ENCODE measurements around the gene BCAS3. TPM values are rescaled to one million over a fixed set of nuclear protein-coding genes. Genes with fewer than 3 reads are reported as not detected.

Gene BCAS3
- total RNA-seq, 1 donor from 2014 or later = 29.6 TPM

DNA sequence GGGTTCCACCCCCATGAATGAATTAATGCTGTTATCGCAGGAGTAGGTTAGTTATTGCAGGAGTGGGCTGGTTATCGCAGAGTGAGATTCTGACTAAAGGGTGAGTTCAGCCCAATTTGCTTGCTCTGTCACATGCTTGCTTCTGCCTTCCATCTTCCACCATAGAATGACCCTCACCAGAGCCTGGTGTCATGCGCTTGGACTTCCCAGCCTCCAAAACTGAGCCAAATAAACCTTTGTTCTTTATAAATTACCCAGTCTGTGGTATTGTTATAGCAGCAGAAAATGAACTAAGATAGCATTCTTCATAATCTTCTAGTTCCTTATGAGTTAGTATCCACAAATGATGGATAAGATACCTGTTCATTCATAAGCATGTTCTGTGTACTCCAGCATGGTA, 486.9 kb downstream of the BCAS3 start:
- intact Hi-C loops (cut with DNase I) = no loop called here
- TF ChIP-seq, protein P1, sequence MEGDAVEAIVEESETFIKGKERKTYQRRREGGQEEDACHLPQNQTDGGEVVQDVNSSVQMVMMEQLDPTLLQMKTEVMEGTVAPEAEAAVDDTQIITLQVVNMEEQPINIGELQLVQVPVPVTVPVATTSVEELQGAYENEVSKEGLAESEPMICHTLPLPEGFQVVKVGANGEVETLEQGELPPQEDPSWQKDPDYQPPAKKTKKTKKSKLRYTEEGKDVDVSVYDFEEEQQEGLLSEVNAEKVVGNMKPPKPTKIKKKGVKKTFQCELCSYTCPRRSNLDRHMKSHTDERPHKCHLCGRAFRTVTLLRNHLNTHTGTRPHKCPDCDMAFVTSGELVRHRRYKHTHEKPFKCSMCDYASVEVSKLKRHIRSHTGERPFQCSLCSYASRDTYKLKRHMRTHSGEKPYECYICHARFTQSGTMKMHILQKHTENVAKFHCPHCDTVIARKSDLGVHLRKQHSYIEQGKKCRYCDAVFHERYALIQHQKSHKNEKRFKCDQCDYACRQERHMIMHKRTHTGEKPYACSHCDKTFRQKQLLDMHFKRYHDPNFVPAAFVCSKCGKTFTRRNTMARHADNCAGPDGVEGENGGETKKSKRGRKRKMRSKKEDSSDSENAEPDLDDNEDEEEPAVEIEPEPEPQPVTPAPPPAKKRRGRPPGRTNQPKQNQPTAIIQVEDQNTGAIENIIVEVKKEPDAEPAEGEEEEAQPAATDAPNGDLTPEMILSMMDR (IDR thresholded peaks at IDR 0.05) = no peak
- Histone ChIP-seq H3K9me3 (no peaks in the 10 kb centered on the region), H3K4me1 (no peaks in the 10 kb centered on the region), H3K27ac (no peak overlapping the region), H3K27me3 (ENCODE audit: low read depth) (no peaks in the 10 kb centered on the region), H3K36me3 (no peaks in the 10 kb centered on the region), H3K4me3 (no peak overlapping the region)
- DNase-seq (no peak), ATAC-seq (no peak)

DNA sequence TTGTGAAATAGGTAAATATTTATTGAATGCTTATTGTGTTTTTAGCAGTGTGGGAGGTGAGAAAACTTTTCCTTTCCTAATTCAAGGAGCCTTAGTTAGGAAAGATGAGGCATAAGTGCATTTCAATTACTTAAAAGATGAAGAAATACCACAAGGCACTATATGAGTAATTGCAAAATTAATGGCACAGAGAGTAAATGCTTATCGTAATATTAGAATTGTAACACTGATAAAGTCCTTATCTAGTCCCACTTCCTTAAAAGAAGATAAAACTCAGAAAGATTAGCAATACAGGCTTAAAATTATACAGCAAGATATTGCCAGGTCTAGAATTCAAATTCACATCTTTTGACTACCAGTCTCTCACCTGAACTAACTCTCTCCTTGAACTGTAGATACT, 489.4 kb downstream of the BCAS3 start:
- no peak overlapping the region for H3K27ac ChIP-seq
- ATAC-seq = no peak
- no peaks in the 10 kb centered on the region for H3K27me3 ChIP-seq (ENCODE audit: low read depth)
- intact Hi-C loops (cut with DNase I) = no loop called here
- H3K4me3 ChIP-seq = no peak overlapping the region
- no peaks in the 10 kb centered on the region for H3K4me1 ChIP-seq
- no peaks in the 10 kb centered on the region for H3K9me3 ChIP-seq
- TF ChIP-seq, protein P1 (IDR thresholded peaks at IDR 0.05) = no peak
- DNase-seq = no peak
- H3K36me3 ChIP-seq = no peaks in the 10 kb centered on the region

DNA sequence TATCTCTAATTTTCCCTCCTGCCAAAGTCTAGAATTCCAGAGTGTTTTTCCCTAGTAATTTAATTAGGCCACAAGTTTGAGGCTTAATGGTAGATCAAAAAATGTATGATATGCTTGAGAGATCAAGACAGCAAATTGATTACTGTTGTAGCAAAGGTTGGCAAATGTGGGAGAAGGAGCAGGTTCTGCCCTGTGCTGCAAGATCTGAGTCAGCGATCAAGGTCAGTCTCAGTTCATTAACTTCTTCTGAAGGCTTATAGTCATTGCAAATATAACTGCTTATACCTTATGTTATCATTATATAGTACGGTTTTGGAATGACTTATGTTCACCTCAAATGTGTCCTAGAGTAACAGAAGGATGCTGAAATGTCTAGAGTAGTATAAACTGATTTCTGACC, 490.9 kb downstream of the BCAS3 start:
- TF ChIP-seq, protein P1 (IDR thresholded peaks at IDR 0.05) = no peak
- ATAC-seq (no peak), DNase-seq (no peak)
- Histone ChIP-seq H3K9me3 (no peaks in the 10 kb centered on the region), H3K4me1 (no peaks in the 10 kb centered on the region), H3K4me3 (no peak overlapping the region), H3K27ac (no peak overlapping the region), H3K36me3 (no peaks in the 10 kb centered on the region), H3K27me3 (ENCODE audit: low read depth) (no peaks in the 10 kb centered on the region)
- intact Hi-C loops (cut with DNase I) = no loop called here

DNA sequence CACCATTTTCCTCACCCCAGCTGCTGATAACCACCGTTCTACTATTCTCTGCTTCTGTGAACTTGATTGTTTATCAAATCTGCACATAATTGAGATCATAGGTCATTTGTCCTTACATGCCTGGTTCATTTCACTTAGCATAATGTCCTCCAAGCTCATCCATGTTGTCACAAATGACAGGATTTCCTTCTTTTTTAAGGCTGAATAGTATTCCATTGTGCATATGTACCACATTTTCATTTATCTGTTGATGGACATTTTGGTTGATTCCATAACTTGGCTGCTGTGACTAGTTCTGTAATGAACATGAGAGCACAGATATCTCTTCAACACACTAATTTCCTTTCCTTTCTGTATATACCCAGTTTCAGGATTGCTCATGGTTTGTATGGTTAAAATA, 496.7 kb downstream of the BCAS3 start:
- no peak overlapping the region for H3K27ac ChIP-seq
- DNase-seq (no peak), ATAC-seq (no peak)
- H3K4me1 ChIP-seq = no peaks in the 10 kb centered on the region
- no peak overlapping the region for H3K4me3 ChIP-seq
- H3K9me3 ChIP-seq = no peaks in the 10 kb centered on the region
- H3K27me3 ChIP-seq (ENCODE audit: low read depth) = no peaks in the 10 kb centered on the region
- intact Hi-C loops (cut with DNase I) = no loop called here
- no peaks in the 10 kb centered on the region for H3K36me3 ChIP-seq
- TF ChIP-seq, protein P1 (IDR thresholded peaks at IDR 0.05) = no peak

DNA sequence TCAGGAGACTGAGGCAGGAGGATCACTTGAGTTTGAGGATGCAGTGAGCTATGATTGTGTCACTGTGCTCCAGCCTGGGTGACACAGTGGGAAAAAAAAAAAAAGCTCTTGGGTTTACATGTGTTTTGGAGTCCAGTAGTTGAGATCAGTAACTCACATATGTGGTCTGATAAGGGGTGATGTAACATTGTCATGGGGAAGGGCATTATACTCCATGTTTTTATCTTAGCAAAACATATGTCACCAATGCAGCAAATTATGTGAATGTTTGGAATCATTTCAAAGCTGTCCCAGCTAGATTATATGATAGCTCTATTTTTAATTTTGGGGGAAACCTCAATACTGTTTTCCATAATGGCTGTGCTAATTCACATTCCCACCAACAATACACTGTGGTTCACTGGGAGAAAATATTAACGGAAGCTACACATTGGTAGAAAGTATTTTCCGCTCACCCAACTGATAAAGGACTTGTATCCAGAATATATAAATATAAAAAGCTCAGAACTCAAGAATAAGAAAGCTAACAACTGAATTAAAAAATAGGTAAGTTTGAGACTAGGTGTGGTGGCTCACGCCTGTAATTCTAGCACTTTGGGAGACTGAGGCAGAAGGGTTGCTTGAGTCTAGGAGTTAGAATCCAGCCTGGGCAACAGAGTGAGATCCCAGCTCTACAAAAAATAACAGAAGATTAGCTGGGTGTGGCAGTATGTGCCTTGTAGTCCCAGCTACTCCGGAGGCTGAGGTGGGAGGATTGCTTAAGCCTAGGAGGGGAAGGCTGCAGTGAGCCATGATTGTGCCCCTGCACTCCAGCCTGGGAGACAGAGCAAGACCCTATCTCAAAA, 497.9 kb downstream of the BCAS3 start:
- Histone ChIP-seq H3K27me3 (ENCODE audit: low read depth) (no peaks in the 10 kb centered on the region), H3K9me3 (no peaks in the 10 kb centered on the region), H3K27ac (no peak overlapping the region), H3K36me3 (no peaks in the 10 kb centered on the region), H3K4me3 (no peak overlapping the region), H3K4me1 (no peaks in the 10 kb centered on the region)
- no peak for DNase-seq
- TF ChIP-seq, protein P1 (IDR thresholded peaks at IDR 0.05) = no peak
- intact Hi-C loops (cut with DNase I) = no loop called here
- ATAC-seq = no peak
